Prostate gland (tissue), 2 donors: Measurements from ENCODE around the gene TMEM272. TPM values are rescaled to one million over a fixed set of nuclear protein-coding genes. Genes with fewer than 3 reads are reported as not detected.

Experiments
- DNase-seq: peaks from one replicate; pipeline ENCODE4 v3.0.0-alpha.2; 2019; ENCODE audit warnings: low spot score
- H3K27ac ChIP-seq, 2 donors: fragments of 200-600 bp; sonication (generic); 2 replicates each; pipeline ENCODE4 v1.5.1; 2017 to 2019
- H3K27me3 ChIP-seq: fragments of 200-600 bp; sonication (generic); replicated peaks from 2 replicates; pipeline ENCODE4 v1.5.1; 2019; ENCODE audit not compliant: insufficient read depth
- H3K36me3 ChIP-seq, 2 donors: fragments of 200-600 bp; sonication (generic); 1 replicate in 1 of 2; 2 replicates in 1 of 2; pipeline versions ENCODE4 v1.5.1 to v1.8.1; 2017 to 2019
- H3K4me1 ChIP-seq: fragments of 200-600 bp; sonication (generic); replicated peaks from 2 replicates; pipeline ENCODE4 v1.5.1; 2019
- H3K4me3 ChIP-seq, 2 donors: fragments of 200-600 bp; sonication (generic); 2 replicates each; pipeline ENCODE4 v1.5.1; 2017 to 2019
- H3K9me3 ChIP-seq: fragments of 200-600 bp; sonication (generic); 2 replicates; pipeline ENCODE4 v1.5.1; 2017
- CTCF ChIP-seq, 4 experiments: fragments of 200-600 bp in 2 of 4; fragments of 450-650 bp in 2 of 4; sonication (generic) in 2 of 4; IDR thresholded peaks; 1 replicate in 3 of 4; 2 replicates in 1 of 4; pipeline ENCODE4 v1.5.1; 2016 to 2019; ENCODE audit warnings: antibody characterized with exemption in 4 of 4, mild to moderate bottlenecking in 2 of 4, moderate library complexity in 2 of 4
- POLR2A ChIP-seq: fragments of 450-650 bp; IDR thresholded peaks from one replicate; pipeline ENCODE4 v1.6.1; 2016; ENCODE audit warnings: antibody characterized with exemption, mild to moderate bottlenecking
- POLR2AphosphoS5 ChIP-seq: sonication (generic); formaldehyde crosslinking; IDR thresholded peaks from one replicate; pipeline ENCODE4 v1.6.1; 2017; ENCODE audit warnings: antibody characterized with exemption
- WGBS: methylation state at CpG from one replicate; pipeline ENCODE4 v1.1.5; 2018; 5-methylcytosine and 5-hydroxymethylcytosine counted together
- intact Hi-C: fragments of 100-400 bp; cut with DNase I; formaldehyde crosslinking; loops from one replicate; pipeline ENCODE4 v1.14.2; 2022
- total RNA-seq, 2 donors: library from RNA; depleted of rRNA; stranded (reverse); fragments of >200 nt; gene quantifications; one replicate each; pipeline ENCODE4 v1.1.0, GENCODE V29; 2016

TMEM272 gene
- total RNA-seq, 2 donors from 2014 or later = 0.28 TPM; not detected in 1

DNA sequence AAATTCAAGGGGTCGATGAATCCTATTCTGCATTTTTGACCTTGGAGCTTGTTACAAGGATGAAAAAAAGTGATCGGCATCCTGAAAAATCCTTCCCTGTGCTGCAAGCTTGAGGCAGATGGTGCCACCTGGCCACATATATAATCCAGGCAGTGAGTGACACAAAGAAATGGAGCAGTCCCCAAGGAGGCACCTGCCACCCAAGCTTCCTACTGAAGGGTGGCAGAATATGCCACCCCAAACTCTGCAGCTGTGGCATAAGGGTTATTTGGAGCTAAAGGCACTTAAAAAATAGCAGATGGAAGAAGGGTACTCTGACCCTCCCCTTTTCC lies 15.4 kb downstream of the TMEM272 start:
- Histone ChIP-seq H3K9me3 (no peaks in the 10 kb centered on the region), H3K4me3 (no peak overlapping the region), H3K27ac (no peak overlapping the region), H3K36me3 (no peaks in the 10 kb centered on the region), H3K4me1 (no peaks in the 10 kb centered on the region), H3K27me3 (no peaks in the 10 kb centered on the region)
- intact Hi-C loops = no loop called here
- WGBS = 89% methylated on average over 2 of the region's 2 CpGs
- TF ChIP-seq POLR2AphosphoS5 = no peak
- TF ChIP-seq POLR2A = no peak
- no peak for TF ChIP-seq CTCF (IDR thresholded peaks at IDR 0.05)
- no peak for DNase-seq

DNA sequence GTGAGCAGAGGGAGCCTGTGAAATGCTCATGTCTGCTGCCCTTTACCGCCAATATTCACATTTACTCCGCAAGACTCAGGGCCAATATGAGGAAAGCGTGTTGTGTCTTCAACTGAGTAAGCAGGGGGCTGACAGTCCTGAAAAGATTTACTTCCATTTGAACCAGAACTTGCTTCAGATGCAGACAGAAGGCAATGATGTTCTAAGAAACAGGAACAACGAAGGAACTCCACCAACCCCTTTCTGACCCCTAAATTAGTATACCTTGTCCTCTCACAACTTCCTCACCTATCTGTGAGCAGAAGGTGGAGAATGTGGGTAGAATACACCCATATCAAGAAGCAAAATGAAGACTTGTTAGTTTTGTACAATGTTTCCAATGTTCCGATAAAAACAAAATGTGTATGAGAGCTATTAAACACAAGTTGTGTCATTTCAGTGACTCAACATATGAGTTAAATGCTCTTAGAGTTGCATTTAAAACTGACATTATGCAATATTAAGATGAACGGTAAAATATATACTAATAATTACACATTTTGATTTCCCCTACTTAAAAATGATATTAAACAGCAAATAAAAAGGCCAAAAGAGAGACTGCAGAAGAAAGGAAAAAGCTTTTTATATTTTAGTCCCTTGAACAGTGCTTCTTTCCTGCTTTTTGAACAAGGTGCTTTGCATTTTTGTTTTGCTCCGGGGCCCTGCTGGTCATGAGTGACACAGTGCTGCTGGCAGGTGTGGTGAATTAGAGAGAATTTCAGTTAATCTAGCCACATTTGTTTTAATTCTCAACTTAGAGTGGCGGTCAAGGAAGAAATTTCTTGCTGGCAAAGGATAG lies 16.0 kb downstream of the TMEM272 start:
- no peak overlapping the region for H3K4me3 ChIP-seq
- no peaks in the 10 kb centered on the region for H3K27me3 ChIP-seq
- H3K9me3 ChIP-seq = no peaks in the 10 kb centered on the region
- WGBS = 93% methylated on average over 8 of the region's 8 CpGs
- no peak overlapping the region for H3K27ac ChIP-seq
- no peak for TF ChIP-seq CTCF (IDR thresholded peaks at IDR 0.05)
- no peak for TF ChIP-seq POLR2AphosphoS5
- TF ChIP-seq POLR2A = no peak
- no peaks in the 10 kb centered on the region for H3K36me3 ChIP-seq
- intact Hi-C loops = no loop called here
- H3K4me1 ChIP-seq = no peaks in the 10 kb centered on the region
- no peak for DNase-seq

- no peak overlapping the region for H3K4me3 ChIP-seq
- no peaks in the 10 kb centered on the region for H3K9me3 ChIP-seq
- TF ChIP-seq CTCF (IDR thresholded peaks at IDR 0.05) = no peak
- no peak for TF ChIP-seq POLR2AphosphoS5
- no peak for TF ChIP-seq POLR2A
- intact Hi-C loops = no loop called here
- H3K27me3 ChIP-seq = no peaks in the 10 kb centered on the region
- no peak for DNase-seq
- 79% methylated on average over 4 of the region's 4 CpGs for WGBS
- no peaks in the 10 kb centered on the region for H3K36me3 ChIP-seq
- H3K4me1 ChIP-seq = no peaks in the 10 kb centered on the region
- no peak overlapping the region for H3K27ac ChIP-seq
Measured at GRCh38 chr13:51827254-51827653, 17.7 kb downstream of the TMEM272 start.

- no peak for TF ChIP-seq CTCF (IDR thresholded peaks at IDR 0.05)
- no peak for TF ChIP-seq POLR2A
- TF ChIP-seq POLR2AphosphoS5 = peak; percentile 6
- no peaks in the 10 kb centered on the region for H3K36me3 ChIP-seq
- peak; percentile 31 for DNase-seq
- H3K27ac ChIP-seq = no peak overlapping the region
- H3K27me3 ChIP-seq = no peaks in the 10 kb centered on the region
- no peaks in the 10 kb centered on the region for H3K4me1 ChIP-seq
- intact Hi-C loops = no loop called here
- WGBS = 8% methylated on average over 7 of the region's 7 CpGs
- no peaks in the 10 kb centered on the region for H3K9me3 ChIP-seq
- no peak overlapping the region for H3K4me3 ChIP-seq
Measured at GRCh38 chr13:51826606-51827005, 18.4 kb downstream of the TMEM272 start.

GRCh38 chr13:51825681-51826254 lies 19.2 kb downstream of the TMEM272 start:
- no peak for DNase-seq
- H3K27ac ChIP-seq = no peak overlapping the region
- no peak overlapping the region for H3K4me3 ChIP-seq
- H3K9me3 ChIP-seq = no peaks in the 10 kb centered on the region
- TF ChIP-seq POLR2A (no peak), POLR2AphosphoS5 (no peak), CTCF (IDR thresholded peaks at IDR 0.05) (no peak)
- intact Hi-C loops = no loop called here
- no peaks in the 10 kb centered on the region for H3K36me3 ChIP-seq
- 91% methylated on average over 10 of the region's 10 CpGs for WGBS
- H3K4me1 ChIP-seq = no peaks in the 10 kb centered on the region
- H3K27me3 ChIP-seq = no peaks in the 10 kb centered on the region
